Ascending aorta (tissue), 2 donors: Measurements from ENCODE around the gene NKX6-1. TPM values are rescaled to one million over a fixed set of nuclear protein-coding genes. Genes with fewer than 3 reads are reported as not detected.

Experiments used
- DNase-seq, 2 donors: peaks; one replicate each; pipeline ENCODE4 v3.0.0-alpha.2; 2019; ENCODE audit warnings: low spot score in 2 of 2
- H3K27ac ChIP-seq, 2 donors: fragments of 200-600 bp; sonication (generic); one replicate each; pipeline ENCODE4 v1.5.1; 2016 to 2017; ENCODE audit warnings: mild to moderate bottlenecking in 1 of 2
- H3K27me3 ChIP-seq: fragments of 200-600 bp; sonication (generic); one replicate; pipeline ENCODE4 v1.5.1; 2017
- H3K36me3 ChIP-seq, 2 donors: fragments of 200-600 bp; sonication (generic); one replicate each; pipeline ENCODE4 v1.5.1; 2016
- H3K4me1 ChIP-seq, 2 donors: fragments of 200-600 bp; sonication (generic); one replicate each; pipeline ENCODE4 v1.5.1; 2016 to 2017; ENCODE audit warnings: mild to moderate bottlenecking in 1 of 2
- H3K4me3 ChIP-seq, 2 donors: fragments of 200-600 bp; sonication (generic); one replicate each; pipeline ENCODE4 v1.5.1; 2016 to 2017; ENCODE audit warnings: mild to moderate bottlenecking in 1 of 2
- H3K9me3 ChIP-seq, 2 donors: fragments of 200-600 bp; sonication (generic); one replicate each; pipeline ENCODE4 v1.5.1; 2016
- intact Hi-C: fragments of 100-400 bp; cut with DNase I; formaldehyde crosslinking; loops from one replicate; pipeline ENCODE4 v1.15.1; 2023
- total RNA-seq: library from RNA; depleted of rRNA; stranded (reverse); fragments of >200 nt; gene quantifications from one replicate; pipeline ENCODE4 v1.1.0, GENCODE V29; 2016
- TF ChIP-seq, protein P1 (sequence below), 3 experiments: fragments of 200-600 bp in 2 of 3; fragments of 450-650 bp in 1 of 3; sonication (generic) in 2 of 3; IDR thresholded peaks; one replicate each; pipeline ENCODE4 v1.5.1; 2016 to 2019; ENCODE audit warnings: antibody characterized with exemption in 3 of 3, mild to moderate bottlenecking in 1 of 3, moderate library complexity in 1 of 3

Gene NKX6-1
- total RNA-seq, 1 donor from 2014 or later, result not detected

GRCh38 chr4:84477738-84478137 lies 21.4 kb downstream of the NKX6-1 start:
- peaks cover 0 to 3% of the 10 kb centered on the region in 2 donors for H3K4me1 ChIP-seq
- TF ChIP-seq, protein P1, sequence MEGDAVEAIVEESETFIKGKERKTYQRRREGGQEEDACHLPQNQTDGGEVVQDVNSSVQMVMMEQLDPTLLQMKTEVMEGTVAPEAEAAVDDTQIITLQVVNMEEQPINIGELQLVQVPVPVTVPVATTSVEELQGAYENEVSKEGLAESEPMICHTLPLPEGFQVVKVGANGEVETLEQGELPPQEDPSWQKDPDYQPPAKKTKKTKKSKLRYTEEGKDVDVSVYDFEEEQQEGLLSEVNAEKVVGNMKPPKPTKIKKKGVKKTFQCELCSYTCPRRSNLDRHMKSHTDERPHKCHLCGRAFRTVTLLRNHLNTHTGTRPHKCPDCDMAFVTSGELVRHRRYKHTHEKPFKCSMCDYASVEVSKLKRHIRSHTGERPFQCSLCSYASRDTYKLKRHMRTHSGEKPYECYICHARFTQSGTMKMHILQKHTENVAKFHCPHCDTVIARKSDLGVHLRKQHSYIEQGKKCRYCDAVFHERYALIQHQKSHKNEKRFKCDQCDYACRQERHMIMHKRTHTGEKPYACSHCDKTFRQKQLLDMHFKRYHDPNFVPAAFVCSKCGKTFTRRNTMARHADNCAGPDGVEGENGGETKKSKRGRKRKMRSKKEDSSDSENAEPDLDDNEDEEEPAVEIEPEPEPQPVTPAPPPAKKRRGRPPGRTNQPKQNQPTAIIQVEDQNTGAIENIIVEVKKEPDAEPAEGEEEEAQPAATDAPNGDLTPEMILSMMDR (IDR thresholded peaks at IDR 0.05), result no peak
- no peak overlapping the region for H3K4me3 ChIP-seq
- H3K36me3 ChIP-seq, result no peaks in the 10 kb centered on the region
- H3K9me3 ChIP-seq, result no peaks in the 10 kb centered on the region
- no peak overlapping the region for H3K27ac ChIP-seq
- intact Hi-C loops, result no loop called here
- peaks cover 9% of the 10 kb centered on the region for H3K27me3 ChIP-seq
- no peak for DNase-seq

DNA sequence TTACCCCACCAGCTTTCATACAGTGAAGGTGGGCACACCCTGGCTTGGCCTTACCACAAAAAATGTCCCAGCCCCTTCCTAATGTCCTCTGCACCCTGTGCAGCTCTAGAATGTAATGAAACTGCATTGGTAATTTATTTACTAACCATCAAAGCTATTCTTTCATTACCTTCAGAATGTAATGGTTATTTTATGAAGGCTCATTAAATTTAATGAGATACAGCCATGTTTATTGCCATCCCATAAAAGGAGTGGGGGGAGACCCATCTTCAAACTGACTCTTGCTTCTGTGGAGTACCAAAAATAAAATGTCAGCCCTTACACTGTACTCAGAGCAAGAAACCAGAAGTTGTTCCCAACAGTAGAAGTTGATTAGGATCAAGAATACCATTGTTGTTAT lies 25.0 kb downstream of the NKX6-1 start:
- H3K27ac ChIP-seq, result no peak overlapping the region
- H3K27me3 ChIP-seq, result no peaks in the 10 kb centered on the region
- TF ChIP-seq, protein P1 (IDR thresholded peaks at IDR 0.05), result no peak
- DNase-seq, result no peak
- intact Hi-C loops, result no loop called here
- no peaks in the 10 kb centered on the region for H3K4me1 ChIP-seq
- H3K9me3 ChIP-seq, result no peaks in the 10 kb centered on the region
- H3K36me3 ChIP-seq, result no peaks in the 10 kb centered on the region
- H3K4me3 ChIP-seq, result no peak overlapping the region

DNA sequence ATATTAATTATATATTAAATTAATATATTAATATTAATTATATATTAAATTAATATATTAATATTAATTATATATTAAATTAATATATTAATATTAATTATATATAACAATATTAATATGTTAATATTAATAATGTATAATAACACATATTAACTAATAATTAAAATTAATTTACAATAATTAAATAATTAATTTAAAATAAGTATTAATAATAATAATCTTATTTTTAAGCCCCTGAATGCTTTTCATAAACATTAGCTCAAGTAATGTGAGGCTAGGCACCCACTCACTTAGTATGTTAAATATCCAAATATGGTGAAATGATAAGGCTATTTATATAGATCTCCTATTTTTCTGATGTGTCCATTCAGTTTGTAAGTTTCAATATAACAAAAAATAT lies 26.9 kb downstream of the NKX6-1 start:
- intact Hi-C loops, result no loop called here
- H3K9me3 ChIP-seq, result no peaks in the 10 kb centered on the region

GRCh38 chr4:84470204-84470785 lies 28.8 kb downstream of the NKX6-1 start:
- Histone ChIP-seq H3K36me3 (no peaks in the 10 kb centered on the region), H3K27ac (no peak overlapping the region), H3K4me3 (no peak overlapping the region), H3K27me3 (no peaks in the 10 kb centered on the region), H3K9me3 (no peaks in the 10 kb centered on the region), H3K4me1 (no peaks in the 10 kb centered on the region)
- intact Hi-C loops, result no loop called here
- TF ChIP-seq, protein P1 (IDR thresholded peaks at IDR 0.05), result no peak
- no peak for DNase-seq

More for the DNA sequence above, 26.9 kb downstream of the NKX6-1 start:
- DNase-seq, result no peak
- Histone ChIP-seq H3K27ac (no peak overlapping the region), H3K4me1 (no peaks in the 10 kb centered on the region), H3K4me3 (no peak overlapping the region), H3K27me3 (no peaks in the 10 kb centered on the region), H3K36me3 (no peaks in the 10 kb centered on the region)
- TF ChIP-seq, protein P1 (IDR thresholded peaks at IDR 0.05), result no peak

DNA sequence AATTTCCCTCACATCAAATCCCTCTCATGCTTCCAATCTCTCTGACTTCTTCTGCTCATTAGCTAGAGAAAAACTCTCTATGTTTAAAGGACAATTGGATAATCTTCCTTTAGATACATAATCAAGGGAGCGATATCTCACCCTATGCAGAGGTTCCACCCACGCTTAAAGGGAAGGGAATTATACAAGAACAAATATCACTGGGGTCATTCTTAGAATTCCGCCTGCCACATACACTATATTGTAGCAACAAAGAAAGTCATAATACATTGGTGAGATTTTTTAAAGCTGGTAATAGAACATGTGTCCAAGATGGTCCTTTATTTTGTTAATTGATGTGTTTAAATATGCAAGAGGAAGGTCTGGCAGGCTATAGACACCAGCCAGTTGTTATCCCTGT lies 31.5 kb downstream of the NKX6-1 start:
- H3K27me3 ChIP-seq, result no peaks in the 10 kb centered on the region
- no peaks in the 10 kb centered on the region for H3K9me3 ChIP-seq
- no peak overlapping the region for H3K27ac ChIP-seq
- H3K36me3 ChIP-seq, result no peaks in the 10 kb centered on the region
- DNase-seq, result no peak
- intact Hi-C loops, result no loop called here
- TF ChIP-seq, protein P1 (IDR thresholded peaks at IDR 0.05), result no peak
- H3K4me3 ChIP-seq, result no peak overlapping the region
- H3K4me1 ChIP-seq, result no peaks in the 10 kb centered on the region

DNA sequence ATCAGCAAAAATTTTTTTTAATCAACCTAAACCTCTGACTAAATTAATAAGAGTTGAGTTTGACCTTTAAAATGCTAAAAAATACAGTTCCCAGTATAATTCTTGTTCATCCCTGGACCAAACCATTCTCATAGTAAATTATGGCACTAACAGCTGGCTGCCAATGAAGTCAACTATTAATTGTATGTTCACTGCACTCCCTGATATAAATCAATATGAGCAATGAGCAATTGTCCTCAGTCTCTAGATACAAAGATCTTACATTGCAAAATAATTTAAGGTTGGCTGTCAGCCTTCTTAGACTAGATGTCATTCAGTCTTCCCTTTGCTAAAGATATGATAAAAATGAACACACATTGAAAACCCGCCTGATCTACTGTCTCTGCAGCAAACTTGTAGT lies 39.3 kb downstream of the NKX6-1 start:
- TF ChIP-seq, protein P1 (IDR thresholded peaks at IDR 0.05), result no peak
- intact Hi-C loops, result no loop called here
- H3K27ac ChIP-seq, result no peak overlapping the region
- H3K36me3 ChIP-seq, result no peaks in the 10 kb centered on the region
- no peak overlapping the region for H3K4me3 ChIP-seq
- H3K4me1 ChIP-seq, result no peaks in the 10 kb centered on the region
- no peak for DNase-seq
- no peaks in the 10 kb centered on the region for H3K9me3 ChIP-seq
- H3K27me3 ChIP-seq, result no peaks in the 10 kb centered on the region
